Measurements from ENCODE around the gene FZD10.

The FZD10 gene

DNA sequence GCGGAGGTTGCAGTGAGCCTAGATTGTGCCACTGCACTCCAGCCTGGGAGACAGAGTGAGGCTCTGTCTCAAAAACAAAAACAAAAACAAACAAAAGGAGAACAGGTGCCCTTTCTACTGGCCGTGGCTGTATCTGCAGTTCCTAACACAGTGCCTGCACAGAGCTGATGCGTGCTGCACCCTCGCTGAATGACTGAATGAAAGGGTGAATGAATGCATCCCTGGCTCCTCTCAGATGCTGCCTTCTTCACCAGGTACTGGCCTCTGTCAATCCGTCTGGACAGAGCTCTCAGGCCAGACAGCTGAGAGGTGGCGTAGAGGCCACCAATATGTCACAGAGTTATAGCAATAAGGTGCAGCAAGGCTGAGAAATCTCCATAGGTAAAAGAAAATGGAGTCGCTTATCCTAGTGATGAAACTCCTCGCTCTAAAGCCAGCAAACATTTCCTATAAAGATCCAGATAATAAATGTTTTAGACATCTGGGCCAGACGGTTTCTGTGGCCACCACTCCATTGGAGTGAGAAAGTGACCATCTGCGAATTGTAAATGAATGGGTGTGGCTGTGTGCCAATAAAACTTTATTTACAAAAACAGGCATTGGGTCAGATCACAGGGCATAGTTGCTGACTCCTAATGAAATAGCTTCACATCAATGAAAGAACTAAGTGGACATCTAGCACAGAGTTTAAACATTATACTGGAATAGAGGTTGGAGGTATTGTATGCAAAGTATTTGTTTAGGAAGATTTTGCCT is 15.9 kb upstream of the FZD10 start:
- H3K27ac ChIP-seq: no peak overlapping the region
- no peak for TF ChIP-seq CTCF (conservative IDR thresholded peaks at IDR 0.05)

DNA sequence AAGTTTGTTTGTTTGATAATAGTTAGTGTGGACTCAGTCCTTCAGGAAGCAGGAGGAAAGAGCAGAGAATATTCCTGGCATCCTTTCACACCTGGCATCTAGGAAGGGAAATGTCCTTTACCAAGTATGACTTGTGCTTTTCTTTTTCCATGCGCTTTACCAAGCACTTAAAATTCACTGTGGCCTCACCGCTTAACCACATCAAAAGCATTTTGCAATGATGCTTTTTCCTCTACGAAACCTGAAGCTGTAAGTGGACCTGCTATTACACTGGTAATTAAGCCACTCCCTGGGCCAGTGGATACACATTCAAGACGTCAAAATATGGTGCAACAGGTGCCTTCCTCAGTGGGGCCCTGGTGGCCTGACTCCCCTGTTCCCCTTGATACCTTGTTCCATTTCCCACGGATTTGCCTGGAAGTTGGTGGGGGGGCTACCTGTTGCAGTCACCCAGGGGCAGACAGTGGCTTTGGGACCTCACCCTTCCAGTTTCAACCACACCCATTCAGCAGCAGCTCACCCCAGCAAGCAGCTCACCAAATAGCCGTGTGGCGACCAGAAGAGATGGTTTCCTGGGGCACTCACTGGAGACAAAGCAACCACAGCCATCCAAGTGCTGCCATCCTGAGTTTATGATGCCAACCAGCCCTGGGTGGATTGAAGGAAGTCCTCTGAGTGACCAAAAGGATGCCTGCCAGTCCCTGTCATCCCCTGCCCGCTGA is 14.2 kb upstream of the FZD10 start:
- no peak for TF ChIP-seq CTCF (conservative IDR thresholded peaks at IDR 0.05)
- no peak overlapping the region for H3K27ac ChIP-seq

DNA sequence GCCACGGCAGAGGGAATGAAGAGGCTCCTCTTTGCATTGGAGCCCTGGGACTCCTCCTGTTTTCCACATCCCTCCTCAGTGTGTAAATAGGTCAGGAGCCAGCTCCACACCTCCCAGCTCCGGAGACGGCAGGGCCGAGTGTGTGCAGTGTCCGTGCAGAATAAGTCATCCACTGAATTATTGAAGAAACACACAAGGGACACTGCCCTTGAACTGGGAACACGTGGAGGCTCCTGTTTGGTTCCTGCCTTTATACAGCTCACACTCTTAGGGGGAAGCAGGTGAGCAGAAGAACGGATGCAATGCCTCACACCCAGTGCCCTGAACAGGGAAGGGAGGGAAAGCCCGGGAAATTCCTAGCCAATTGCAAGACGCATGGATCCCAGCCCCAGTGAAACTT is 10.4 kb upstream of the FZD10 start:
- no peak for TF ChIP-seq CTCF (conservative IDR thresholded peaks at IDR 0.05)
- no peak overlapping the region for H3K27ac ChIP-seq

DNA sequence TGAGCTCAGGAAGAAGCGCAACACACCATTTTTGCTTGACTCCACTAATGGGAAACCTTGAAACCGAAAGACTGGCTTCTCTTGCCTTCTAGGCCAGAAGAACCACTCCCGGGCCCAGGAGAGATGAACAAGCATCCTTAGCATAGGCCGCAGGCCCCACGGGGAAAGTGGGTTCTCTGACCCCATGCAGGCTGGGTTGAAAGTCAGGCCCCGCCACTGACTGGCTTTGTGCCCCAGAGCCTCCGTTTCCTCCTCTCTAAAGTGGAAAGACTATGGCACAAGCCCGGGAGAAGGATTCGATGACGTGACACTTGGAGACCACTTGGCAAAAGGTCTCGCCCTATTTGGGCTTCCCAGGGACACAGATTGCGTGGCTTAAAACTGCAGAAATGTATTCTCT is 9.9 kb upstream of the FZD10 start:
- no peak overlapping the region for H3K27ac ChIP-seq
- no peak for TF ChIP-seq CTCF (conservative IDR thresholded peaks at IDR 0.05)

DNA sequence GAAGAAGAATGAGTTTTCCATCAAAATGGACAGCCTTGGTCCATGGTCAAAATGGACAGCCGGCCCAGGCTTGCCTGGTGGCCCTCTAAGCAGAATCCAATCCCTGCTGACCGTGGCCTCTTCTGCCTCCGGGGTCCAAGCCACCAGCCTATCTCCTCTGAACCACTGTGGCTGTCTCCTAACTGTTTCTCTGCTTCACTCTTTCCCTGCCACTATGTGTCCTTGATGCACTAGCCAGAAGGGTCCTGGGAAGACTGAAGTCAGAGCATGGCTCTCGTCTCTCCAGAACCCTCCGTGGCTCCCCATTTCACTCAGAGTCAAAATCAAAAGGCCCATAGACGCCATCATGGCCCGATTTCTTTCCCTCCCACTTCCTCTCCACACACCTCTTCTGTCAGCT is 8.5 kb upstream of the FZD10 start:
- TF ChIP-seq CTCF (conservative IDR thresholded peaks at IDR 0.05): no peak
- no peak overlapping the region for H3K27ac ChIP-seq

DNA sequence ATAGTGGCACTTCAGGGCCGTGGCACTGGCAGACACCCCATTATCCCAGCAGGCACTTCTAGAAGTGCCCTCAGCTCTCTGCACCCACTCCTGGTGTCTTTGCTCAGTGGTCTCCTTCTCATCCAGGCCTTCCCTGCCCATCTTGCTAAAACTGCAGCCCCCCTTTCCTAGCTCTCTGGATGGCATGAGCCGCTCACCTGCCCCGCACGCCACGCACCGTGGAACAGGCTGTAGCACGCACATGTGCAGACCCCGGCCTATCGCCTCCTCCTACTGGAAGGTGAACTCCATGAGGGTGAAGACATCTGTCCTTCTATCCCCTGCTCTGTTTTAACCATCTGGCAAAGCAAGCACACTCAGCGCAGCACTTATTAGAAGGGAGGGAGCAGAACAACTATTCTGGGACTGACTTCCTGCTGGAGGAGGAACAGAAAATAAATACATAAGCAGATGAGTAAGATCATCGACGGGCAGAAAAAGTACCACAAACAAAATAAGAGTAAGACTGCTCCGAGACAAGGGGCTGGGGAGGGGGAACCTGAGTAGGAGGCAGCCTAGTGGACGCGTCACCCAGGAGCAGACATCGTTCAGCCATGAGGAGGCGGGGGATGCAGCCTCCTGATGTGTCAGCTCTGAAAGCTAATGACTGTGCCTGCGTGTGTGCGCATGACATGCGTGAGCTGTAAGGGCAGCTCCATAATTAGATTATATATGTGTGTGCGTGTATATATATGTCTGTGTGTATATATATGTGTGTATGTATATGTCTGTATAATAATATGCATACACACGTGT is 7.8 kb upstream of the FZD10 start:
- no peak for TF ChIP-seq CTCF (conservative IDR thresholded peaks at IDR 0.05)
- no peak overlapping the region for H3K27ac ChIP-seq

GRCh38 chr12:130155416-130156073 is 6.7 kb upstream of the FZD10 start:
- no peak for TF ChIP-seq CTCF (conservative IDR thresholded peaks at IDR 0.05)

More at GRCh38 chr12:130155416-130156073, 6.7 kb upstream of the FZD10 start:
- peak overlapping the region; percentile 13; the same call in 1 of the 2 replicates for H3K27ac ChIP-seq

All from VCaP (cell line).